ENCODE data around the gene HBS1L. TPM values are rescaled to one million over a fixed set of nuclear protein-coding genes. Genes with fewer than 3 reads are reported as not detected.

Gene HBS1L
- total RNA-seq, 1 donor from 2014 or later, result 42.5 TPM

- ATAC-seq (no peak), DNase-seq (ENCODE audit: low spot score) (no peak)
These were observed 98.6 kb downstream of the HBS1L start for GRCh38 chr6:134956032-134956431.

DNA sequence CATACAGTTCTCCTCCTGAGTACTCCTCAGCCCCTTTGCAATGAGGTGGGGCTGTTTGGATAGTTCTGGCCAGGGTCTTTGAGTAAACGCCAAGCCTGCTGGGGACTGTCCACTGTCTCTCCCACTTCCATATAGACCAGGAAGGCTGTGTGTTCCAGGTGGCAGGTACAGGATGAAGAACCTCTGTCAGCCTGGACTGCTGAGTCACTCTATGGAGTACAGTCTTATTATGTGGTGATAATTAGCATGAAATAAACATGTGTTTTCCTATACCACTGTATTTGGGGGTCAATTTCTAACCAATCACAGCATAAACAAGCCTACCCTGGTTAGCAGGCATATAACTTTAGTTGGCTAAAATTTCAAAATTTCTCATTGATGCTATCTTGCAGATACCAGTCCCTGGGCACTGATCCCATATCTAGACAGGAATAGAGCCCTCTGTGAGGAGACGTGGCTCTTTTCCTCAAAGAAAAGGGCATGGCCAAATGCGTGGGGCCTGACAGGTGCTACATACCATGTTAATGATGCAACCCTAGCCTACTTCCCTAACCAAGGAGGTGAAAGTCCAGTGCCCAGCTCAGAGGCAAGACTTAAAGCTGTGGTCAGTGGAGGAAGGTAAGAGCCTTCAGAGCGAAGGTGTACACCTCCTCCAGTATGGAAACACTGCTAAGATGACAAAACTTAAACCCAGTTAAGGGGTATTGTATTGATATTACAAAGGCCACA lies 100.2 kb downstream of the HBS1L start:
- DNase-seq (ENCODE audit: low spot score) (no peak), ATAC-seq (no peak)

GRCh38 chr6:134951494-134952263 lies 102.9 kb downstream of the HBS1L start:
- peak; percentile 74 for ATAC-seq
- DNase-seq (ENCODE audit: low spot score), result peak; percentile 70

- ATAC-seq (peak; percentile 5), DNase-seq (ENCODE audit: low spot score) (no peak)
These were observed 104.1 kb downstream of the HBS1L start for GRCh38 chr6:134950482-134950881.

- ATAC-seq, result peak; percentile 81
These were observed 104.7 kb downstream of the HBS1L start, which contains the start of gene ALDH8A1 for GRCh38 chr6:134949927-134950326. Gene ALDH8A1, minus strand, starts transcription at chr6:134950101. Its CDS starts 48 bp downstream, at chr6:134950053.

DNA sequence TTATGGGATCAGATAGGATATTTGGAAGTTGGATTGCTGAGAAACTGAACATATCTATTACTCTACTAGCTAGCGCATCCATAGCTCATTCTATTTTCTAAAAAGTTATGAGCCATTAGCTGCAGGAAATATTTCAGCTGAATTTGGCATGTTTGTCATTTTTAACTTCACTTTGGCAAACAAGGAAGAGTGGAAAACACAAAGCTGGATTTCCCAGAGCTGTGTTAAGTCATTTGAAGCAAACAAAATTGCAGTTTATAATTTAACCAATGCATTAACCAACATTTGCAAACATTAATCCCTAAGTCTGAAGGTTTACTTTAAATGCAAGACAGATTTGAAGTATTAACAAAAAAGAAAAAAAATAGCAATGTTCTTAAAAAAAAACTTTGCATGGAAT lies 105.9 kb downstream of the HBS1L start:
- ATAC-seq, result no peak
- no peak for DNase-seq (ENCODE audit: low spot score)

More at GRCh38 chr6:134949927-134950326, 104.7 kb downstream of the HBS1L start, which contains the start of gene ALDH8A1:
- peak; percentile 85 for DNase-seq (ENCODE audit: low spot score)

GRCh38 chr6:134948142-134948541 lies 106.5 kb downstream of the HBS1L start:
- no peak for DNase-seq (ENCODE audit: low spot score)
- ATAC-seq, result no peak

GRCh38 chr6:134945045-134945444 lies 109.6 kb downstream of the HBS1L start:
- DNase-seq (ENCODE audit: low spot score) (no peak), ATAC-seq (no peak)

GRCh38 chr6:134943522-134944111 lies 111.0 kb downstream of the HBS1L start:
- no peak for DNase-seq (ENCODE audit: low spot score)
- ATAC-seq, result peak; percentile 37

- no peak for DNase-seq (ENCODE audit: low spot score)
- ATAC-seq, result no peak
These were observed 115.7 kb downstream of the HBS1L start for GRCh38 chr6:134938896-134939295.

- DNase-seq (ENCODE audit: low spot score) (no peak), ATAC-seq (no peak)
These were observed 117.2 kb downstream of the HBS1L start for GRCh38 chr6:134937426-134937825.

- DNase-seq (ENCODE audit: low spot score), result no peak
- ATAC-seq, result no peak
These were observed 117.7 kb downstream of the HBS1L start for GRCh38 chr6:134936931-134937330.

- DNase-seq (ENCODE audit: low spot score), result no peak
- ATAC-seq, result no peak
These were observed 118.1 kb downstream of the HBS1L start for GRCh38 chr6:134936476-134936875.

DNA sequence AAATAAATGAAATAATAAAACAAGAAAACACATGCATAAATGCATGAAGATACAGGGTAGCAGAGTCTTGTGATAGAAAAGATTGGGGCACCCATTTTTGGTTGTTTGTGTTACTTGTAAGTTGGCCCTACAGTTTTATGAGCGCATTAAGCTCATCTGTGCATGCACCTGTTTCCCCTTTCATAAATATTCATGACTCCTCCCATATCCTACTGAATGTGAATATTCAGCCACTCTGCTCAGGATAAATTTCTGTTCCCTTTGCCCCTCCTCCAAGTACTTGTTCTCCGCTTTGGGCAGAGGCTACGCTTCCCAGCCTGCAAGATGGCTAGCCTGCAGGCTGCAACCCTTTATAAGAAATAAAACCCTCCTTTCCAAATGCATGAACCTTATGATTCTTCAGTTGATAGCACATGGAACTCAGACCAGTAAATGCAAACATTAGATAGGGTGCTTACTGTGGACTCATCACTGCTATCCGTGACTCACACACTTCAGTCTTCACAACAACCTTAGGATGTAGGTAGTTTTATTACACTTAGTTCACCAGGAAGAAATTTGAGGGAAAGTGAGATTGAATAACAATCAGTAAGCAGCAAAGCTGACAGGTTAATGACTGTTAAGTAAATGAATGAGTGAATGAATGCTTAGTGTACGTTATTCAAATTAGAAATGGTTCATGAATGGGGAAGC lies 119.7 kb downstream of the HBS1L start:
- DNase-seq (ENCODE audit: low spot score) (no peak), ATAC-seq (no peak)

DNA sequence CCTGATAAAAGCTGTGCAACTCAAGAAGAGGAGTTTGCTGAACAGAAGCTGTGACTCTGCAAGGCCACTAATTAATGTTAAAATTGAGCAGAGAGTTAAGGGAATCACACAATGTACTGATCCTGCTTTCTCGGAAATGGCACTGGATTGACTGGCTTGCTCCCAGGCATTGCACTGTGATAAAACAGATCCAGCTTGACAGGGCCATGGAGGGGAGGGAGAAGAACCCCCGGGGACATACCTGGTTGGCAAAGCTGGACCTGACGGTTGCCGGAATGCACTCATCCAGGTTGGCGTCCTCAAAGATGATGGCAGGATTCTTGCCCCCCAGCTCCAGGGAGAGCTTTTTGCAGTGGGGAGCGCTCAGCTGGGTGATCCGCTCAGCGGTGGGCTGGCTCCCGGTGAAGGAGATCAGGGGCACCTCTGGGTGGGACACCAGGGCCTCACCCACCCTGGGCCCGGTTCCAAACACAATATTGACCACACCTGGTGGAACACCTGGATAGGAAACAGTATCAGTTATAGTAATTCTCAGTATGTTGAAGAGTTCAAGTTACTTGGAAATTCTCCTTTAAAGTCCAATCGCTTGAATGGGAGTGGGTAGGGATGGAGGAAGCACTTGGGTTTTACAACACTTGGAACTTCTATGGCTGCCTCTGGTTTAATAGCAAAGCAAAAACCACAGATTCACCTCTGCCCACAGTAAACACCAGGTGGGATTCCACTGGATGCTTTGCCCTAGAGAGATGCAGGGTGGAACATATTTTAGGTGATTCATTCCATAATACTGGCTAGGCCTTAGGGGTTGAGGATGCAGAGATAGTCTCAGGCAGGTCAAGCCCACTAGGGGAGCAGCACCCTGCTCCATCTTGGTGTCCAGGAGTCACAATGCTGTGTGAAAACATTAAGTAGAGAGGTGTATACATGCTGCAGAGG lies 121.8 kb downstream of the HBS1L start:
- DNase-seq (ENCODE audit: low spot score), result no peak
- peak; percentile 3 for ATAC-seq

- ATAC-seq, result no peak
These were observed 122.5 kb downstream of the HBS1L start for GRCh38 chr6:134932098-134932497.

GRCh38 chr6:134930463-134930862 lies 124.2 kb downstream of the HBS1L start:
- peak; percentile 6 for ATAC-seq
- DNase-seq (ENCODE audit: low spot score), result no peak

More at GRCh38 chr6:134932098-134932497, 122.5 kb downstream of the HBS1L start:
- DNase-seq (ENCODE audit: low spot score), result no peak

- no peak for DNase-seq (ENCODE audit: low spot score)
- ATAC-seq, result peak; percentile 70
These were observed 126.3 kb downstream of the HBS1L start for GRCh38 chr6:134928151-134928900.

- DNase-seq (ENCODE audit: low spot score), result no peak
- ATAC-seq, result no peak
These were observed 128.8 kb downstream of the HBS1L start for GRCh38 chr6:134925800-134926199.
